ENCODE measurements around the gene UBE2G1. TPM values are rescaled to one million over a fixed set of nuclear protein-coding genes. Genes with fewer than 3 reads are reported as not detected.

UBE2G1 gene
- total RNA-seq, 1 experiment from 2014 or later, result 80.6 TPM

- Histone ChIP-seq H3K4me1 (ENCODE audit: control insufficient read depth in 1 of 2, insufficient read depth in 2 of 2, low read length in 2 of 2) (no peaks in the 10 kb centered on the region), H3K4me2 (ENCODE audit: low read length) (no peak overlapping the region), H3K79me2 (ENCODE audit: insufficient read depth, low read length) (peaks cover 19% of the 10 kb centered on the region), H2AFZ (ENCODE audit: low read depth, low read length, poor library complexity, severe bottlenecking) (no peak overlapping the region), H4K20me1 (ENCODE audit: insufficient read depth) (0 out of 2 replicates have a peak, but pooled peaks cover 3% of the 10 kb centered on the region), H3K9me3 (ENCODE audit: control insufficient read depth in 1 of 2, insufficient read depth in 1 of 2, low read depth in 1 of 2, low read length in 2 of 2) (no peaks in the 10 kb centered on the region), H3K36me3 (ENCODE audit: control insufficient read depth in 1 of 2, insufficient read depth in 2 of 2, low read length in 2 of 2) (peaks cover 3 to 8% of the 10 kb centered on the region in 2 experiments; a peak in 2 of 4 replicates), H3K27ac (ENCODE audit: low read depth, low read length) (no peak overlapping the region), H3K9ac (ENCODE audit: low read length) (no peak overlapping the region), H3K9me2 (ENCODE audit: insufficient read depth) (no peaks in the 10 kb centered on the region), H3K4me3 (replicated peaks in 1 of 2; ENCODE audit: low read depth in 1 of 2, low read length in 2 of 2) (no peak overlapping the region), H3K27me3 (ENCODE audit: insufficient read depth, low read length) (no peaks in the 10 kb centered on the region)
- no peak for TF ChIP-seq SIN3A (IDR thresholded peaks at IDR 0.05; ENCODE audit: low read depth)
- no peak for TF ChIP-seq YY1 (IDR thresholded peaks at IDR 0.05; ENCODE audit: extremely low read depth, insufficient replicate concordance, low read depth, low read length)
- TF ChIP-seq EGR1 (IDR thresholded peaks at IDR 0.05; ENCODE audit: low read depth), result no peak
- no peak for TF ChIP-seq SP1 (IDR thresholded peaks at IDR 0.05; ENCODE audit: low read depth)
- no peak for TF ChIP-seq ZBTB33 (IDR thresholded peaks at IDR 0.05; ENCODE audit: extremely low read depth, insufficient replicate concordance, low read length)
- TF ChIP-seq ATF3 (IDR thresholded peaks at IDR 0.05), result no peak
- no peak for TF ChIP-seq MAX (IDR thresholded peaks at IDR 0.05)
- no peak for TF ChIP-seq JUND (IDR thresholded peaks at IDR 0.05)
- no peak for TF ChIP-seq CTCF (IDR thresholded peaks at IDR 0.05 in 2 of 3, conservative IDR thresholded peaks at IDR 0.05 in 1 of 3; ENCODE audit: borderline replicate concordance in 1 of 3, insufficient read depth in 1 of 3, low read depth in 2 of 3, low read length in 2 of 3)
- no peak for TF ChIP-seq POLR2AphosphoS5 (IDR thresholded peaks at IDR 0.05; ENCODE audit: low read depth, low read length)
- TF ChIP-seq CBX3 (IDR thresholded peaks at IDR 0.05; ENCODE audit: low read depth), result no peak
- TF ChIP-seq EZH2 (IDR thresholded peaks at IDR 0.05), result no peak
- TF ChIP-seq ELF1 (IDR thresholded peaks at IDR 0.05; ENCODE audit: borderline replicate concordance, low read depth), result no peak
- TF ChIP-seq POLR2A (IDR thresholded peaks at IDR 0.05; ENCODE audit: borderline replicate concordance, extremely low read depth, insufficient read depth, insufficient read length), result no peak
- no peak for TF ChIP-seq ZFX (IDR thresholded peaks at IDR 0.05)
- no peak for TF ChIP-seq TCF7L2 (IDR thresholded peaks at IDR 0.05; ENCODE audit: borderline replicate concordance, extremely low read depth, insufficient read depth, insufficient read length)
- TF ChIP-seq FOSL1 (IDR thresholded peaks at IDR 0.05; ENCODE audit: low read depth), result no peak
- no peak for TF ChIP-seq RAD21 (IDR thresholded peaks at IDR 0.05; ENCODE audit: low read depth)
- CTCF ChIA-PET, result interaction anchor here (1.4 kb wide), 1 partner anchor 17 kb away, joined by 3 read pairs; no protein-coding TSS in a partner anchor
- RAD21 ChIA-PET (ENCODE audit: low non-redundant PET in 1 of 2, low total read pairs in 2 of 2, uncharacterized antibody in 2 of 2, unreplicated experiment in 2 of 2), result no interaction called here
- POLR2A ChIA-PET, result no interaction called here
- DNase-seq (ENCODE audit: low read depth, low spot score) (no peak), ATAC-seq (no peak)
- no TSS peak for BruUV-seq (replicated peaks)
- intact Hi-C loops (cut with micrococcal nuclease), result no loop called here
Measured at GRCh38 chr17:4287710-4288109, 78.8 kb downstream of the UBE2G1 start.

Measured in HCT116 (cell line).